Measurements from ENCODE around the gene HDLBP. TPM values are rescaled to one million over a fixed set of nuclear protein-coding genes. Genes with fewer than 3 reads are reported as not detected.

HDLBP gene
- polyA plus RNA-seq, 3 donors = 50.4 to 73.1 (median 69.9) TPM

- no peaks in the 10 kb centered on the region for H3K9me3 ChIP-seq (replicated peaks in 1 of 2; ENCODE audit: control insufficient read depth in 1 of 2, insufficient read depth in 1 of 2, low read length in 2 of 2)
- 97% methylated on average over 6 of the region's 6 CpGs for WGBS (ENCODE audit: insufficient coverage)
- H3K4me1 ChIP-seq (ENCODE audit: control insufficient read depth in 1 of 2, insufficient read depth in 2 of 2, low read length in 2 of 2) = no peaks in the 10 kb centered on the region
- peaks cover 97 to 100% of the 10 kb centered on the region in 2 donors for H3K36me3 ChIP-seq (replicated peaks in 1 of 2; ENCODE audit: control insufficient read depth in 1 of 2, insufficient read depth in 2 of 2, low read length in 2 of 2)
- no peak overlapping the region for H3K4me3 Mint-ChIP-seq
- peaks cover 93 to 100% of the 10 kb centered on the region in 2 donors for H3K36me3 Mint-ChIP-seq
- no peak overlapping the region for H2AFZ ChIP-seq (ENCODE audit: insufficient read depth, low read depth, low read length, poor library complexity, severe bottlenecking)
- no peak overlapping the region for H3K27ac ChIP-seq (ENCODE audit: low read depth in 1 of 2, low read length in 2 of 2)
- intact Hi-C loops (cut with micrococcal nuclease) = no loop called here
- no peak overlapping the region for H3K9ac ChIP-seq (ENCODE audit: insufficient read depth, low read length, poor library complexity, severe bottlenecking)
- H3K9me3 Mint-ChIP-seq = no peaks in the 10 kb centered on the region
- no peaks in the 10 kb centered on the region for H3K27me3 ChIP-seq (ENCODE audit: control insufficient read depth in 2 of 2, insufficient read depth in 2 of 2, low read length in 2 of 2)
- no peak for DNase-seq
- H3K4me2 ChIP-seq (replicated peaks; ENCODE audit: extremely low read depth, low read length, poor library complexity, severe bottlenecking) = no peak overlapping the region
- TF ChIP-seq CTCF (IDR thresholded peaks at IDR 0.05) = no peak
- H3K27me3 Mint-ChIP-seq (ENCODE audit: low read depth in 3 of 3) = no peaks in the 10 kb centered on the region
- H3K27ac Mint-ChIP-seq = peak overlapping the region in 3 of 7 donors; percentile 33 to 71 (median 46)
- peaks cover 3% of the 10 kb centered on the region for H3K79me2 ChIP-seq (ENCODE audit: insufficient read depth, low read length)
- no peaks in the 10 kb centered on the region for H3K4me1 Mint-ChIP-seq
- peaks cover 26% of the 10 kb centered on the region for H4K20me1 ChIP-seq (ENCODE audit: insufficient read depth, low read length)
- no peak overlapping the region for H3K4me3 ChIP-seq (replicated peaks in 1 of 3; ENCODE audit: low read depth in 2 of 3, low read length in 3 of 3)
Observed at GRCh38 chr2:241248897-241249296, 66.6 kb downstream of the HDLBP start.

- no peak for TF ChIP-seq CTCF (IDR thresholded peaks at IDR 0.05)
- Histone ChIP-seq H3K9ac (ENCODE audit: insufficient read depth, low read length, poor library complexity, severe bottlenecking) (no peak overlapping the region), H2AFZ (ENCODE audit: insufficient read depth, low read depth, low read length, poor library complexity, severe bottlenecking) (no peak overlapping the region), H3K4me2 (replicated peaks; ENCODE audit: extremely low read depth, low read length, poor library complexity, severe bottlenecking) (no peak overlapping the region), H3K79me2 (ENCODE audit: insufficient read depth, low read length) (peaks cover 3% of the 10 kb centered on the region), H3K36me3 (replicated peaks in 1 of 2; ENCODE audit: control insufficient read depth in 1 of 2, insufficient read depth in 2 of 2, low read length in 2 of 2) (peaks cover 97 to 100% of the 10 kb centered on the region in 2 donors), H3K4me3 (replicated peaks in 1 of 3; ENCODE audit: low read depth in 2 of 3, low read length in 3 of 3) (no peak overlapping the region), H3K9me3 (replicated peaks in 1 of 2; ENCODE audit: control insufficient read depth in 1 of 2, insufficient read depth in 1 of 2, low read length in 2 of 2) (no peaks in the 10 kb centered on the region), H3K27ac (ENCODE audit: low read depth in 1 of 2, low read length in 2 of 2) (no peak overlapping the region), H4K20me1 (ENCODE audit: insufficient read depth, low read length) (peaks cover 28% of the 10 kb centered on the region), H3K4me1 (ENCODE audit: control insufficient read depth in 1 of 2, insufficient read depth in 2 of 2, low read length in 2 of 2) (no peaks in the 10 kb centered on the region), H3K27me3 (ENCODE audit: control insufficient read depth in 2 of 2, insufficient read depth in 2 of 2, low read length in 2 of 2) (no peaks in the 10 kb centered on the region)
- Mint-ChIP-seq H3K27me3 (ENCODE audit: low read depth in 3 of 3) (no peaks in the 10 kb centered on the region), H3K27ac (peak overlapping the region in 2 of 7 donors; percentile 46), H3K4me3 (no peak overlapping the region), H3K9me3 (no peaks in the 10 kb centered on the region), H3K36me3 (peaks cover 93 to 100% of the 10 kb centered on the region in 2 donors), H3K4me1 (no peaks in the 10 kb centered on the region)
- WGBS (ENCODE audit: insufficient coverage) = 97% methylated on average over 10 of the region's 11 CpGs
- intact Hi-C loops (cut with micrococcal nuclease) = no loop called here
- DNase-seq = no peak
Observed at GRCh38 chr2:241248289-241248688, 67.2 kb downstream of the HDLBP start.
